ENCODE results near the gene STARD6. TPM values are rescaled to one million over a fixed set of nuclear protein-coding genes. Genes with fewer than 3 reads are reported as not detected.
"Not testable (repeated sequence)": the region's sequence is repeated elsewhere in the genome, so short reads cannot be mapped to it uniquely, and the experiment has no call there.

The STARD6 gene
- total RNA-seq, 2 experiments from 2014 or later, result not detected

- no peaks in the 10 kb centered on the region for H3K4me1 Mint-ChIP-seq (ENCODE audit: low read depth)
- no peak for ATAC-seq
- no peak for TF ChIP-seq CTCF (IDR thresholded peaks at IDR 0.05)
- intact Hi-C loops (cut with micrococcal nuclease), result no loop called here
- H3K4me3 Mint-ChIP-seq, result no peak overlapping the region
- CTCF ChIA-PET, result no interaction called here
- DNase-seq, result no peak
- peaks cover 6% of the 10 kb centered on the region for H3K27me3 Mint-ChIP-seq
- H3K36me3 Mint-ChIP-seq (ENCODE audit: low read depth), result no peaks in the 10 kb centered on the region
- POLR2A ChIA-PET, result no interaction called here
- no peaks in the 10 kb centered on the region for H3K9me3 Mint-ChIP-seq
- no peak overlapping the region for H3K27ac Mint-ChIP-seq
Observed at GRCh38 chr18:54323970-54324369, 33.7 kb downstream of the STARD6 start.

GRCh38 chr18:54323561-54323960, 34.1 kb downstream of the STARD6 start:
- Mint-ChIP-seq H3K4me1 (ENCODE audit: low read depth) (no peaks in the 10 kb centered on the region), H3K36me3 (ENCODE audit: low read depth) (no peaks in the 10 kb centered on the region), H3K27me3 (peaks cover 7% of the 10 kb centered on the region), H3K27ac (no peak overlapping the region), H3K9me3 (no peaks in the 10 kb centered on the region), H3K4me3 (no peak overlapping the region)
- CTCF ChIA-PET, result no interaction called here
- no peak for ATAC-seq
- POLR2A ChIA-PET, result no interaction called here
- TF ChIP-seq CTCF (IDR thresholded peaks at IDR 0.05), result no peak
- intact Hi-C loops (cut with micrococcal nuclease), result no loop called here
- DNase-seq, result no peak

GRCh38 chr18:54316071-54316820, 41.4 kb downstream of the STARD6 start:
- TF ChIP-seq CTCF (IDR thresholded peaks at IDR 0.05), result no peak
- ATAC-seq (no peak), DNase-seq (no peak)
- ChIA-PET POLR2A (interaction anchor here (0.6 to 0.9 kb wide), 2 partner anchors 38 to 47 kb away, joined by 3 read pairs; no protein-coding TSS in a partner anchor), CTCF (interaction anchor here (1.2 to 1.4 kb wide), 2 partner anchors 17 to 93 kb away, joined by 3 to 4 read pairs; no protein-coding TSS in a partner anchor)
- Mint-ChIP-seq H3K4me3 (no peak overlapping the region), H3K27ac (no peak overlapping the region), H3K27me3 (peaks cover 7% of the 10 kb centered on the region), H3K4me1 (ENCODE audit: low read depth) (no peaks in the 10 kb centered on the region), H3K36me3 (ENCODE audit: low read depth) (no peaks in the 10 kb centered on the region), H3K9me3 (no peaks in the 10 kb centered on the region)
- intact Hi-C loops (cut with micrococcal nuclease), result no loop called here

- H3K4me3 Mint-ChIP-seq; H3K9me3 Mint-ChIP-seq; H3K27me3 Mint-ChIP-seq; CTCF ChIA-PET; H3K27ac Mint-ChIP-seq; ATAC-seq; intact Hi-C loops (cut with micrococcal nuclease); DNase-seq; POLR2A ChIA-PET; H3K36me3 Mint-ChIP-seq (ENCODE audit: low read depth); H3K4me1 Mint-ChIP-seq (ENCODE audit: low read depth): not testable (repeated sequence)
Observed at GRCh38 chr18:54309564-54309963, 48.1 kb downstream of the STARD6 start.

GRCh38 chr18:54303408-54303807, 54.2 kb downstream of the STARD6 start:
- intact Hi-C loops (cut with micrococcal nuclease), result no loop called here
- ATAC-seq (no peak), DNase-seq (no peak)
- ChIA-PET POLR2A (no interaction called here), CTCF (no interaction called here)
- Mint-ChIP-seq H3K4me3 (no peak overlapping the region), H3K27ac (no peak overlapping the region), H3K9me3 (peaks cover 6% of the 10 kb centered on the region), H3K4me1 (ENCODE audit: low read depth) (no peaks in the 10 kb centered on the region), H3K36me3 (ENCODE audit: low read depth) (peaks cover 3% of the 10 kb centered on the region), H3K27me3 (no peaks in the 10 kb centered on the region)
- TF ChIP-seq CTCF (IDR thresholded peaks at IDR 0.05), result no peak

GRCh38 chr18:54298991-54299390, 58.7 kb downstream of the STARD6 start:
- H3K9me3 Mint-ChIP-seq; H3K4me3 Mint-ChIP-seq; H3K27ac Mint-ChIP-seq; intact Hi-C loops (cut with micrococcal nuclease); H3K27me3 Mint-ChIP-seq; POLR2A ChIA-PET; ATAC-seq; H3K4me1 Mint-ChIP-seq (ENCODE audit: low read depth); DNase-seq; H3K36me3 Mint-ChIP-seq (ENCODE audit: low read depth): not testable (repeated sequence)
- CTCF ChIA-PET, result interaction anchor here (1.1 kb wide), 1 partner anchor 18 kb away, joined by 3 read pairs; no protein-coding TSS in a partner anchor

Data from activated CD8-positive, alpha-beta T cell treated with anti-CD3 and anti-CD28 coated beads for 36 hours (primary cell).